PC-9 (cell line): Measurements from ENCODE around the gene GATAD2A.

Source experiments
- EZH2 ChIP-seq: fragments of 200-600 bp; sonication (generic); IDR thresholded peaks from 2 replicates; pipeline ENCODE4 v1.8.0; 2017; ENCODE audit warnings: antibody characterized with exemption, low read depth
- TF ChIP-seq, protein P1 (sequence below): fragments of 200-600 bp; sonication (generic); conservative IDR thresholded peaks from 2 replicates; pipeline ENCODE4 v1.6.1; 2017; ENCODE audit warnings: mixed run types, antibody characterized with exemption, mild to moderate bottlenecking, moderate library complexity

DNA sequence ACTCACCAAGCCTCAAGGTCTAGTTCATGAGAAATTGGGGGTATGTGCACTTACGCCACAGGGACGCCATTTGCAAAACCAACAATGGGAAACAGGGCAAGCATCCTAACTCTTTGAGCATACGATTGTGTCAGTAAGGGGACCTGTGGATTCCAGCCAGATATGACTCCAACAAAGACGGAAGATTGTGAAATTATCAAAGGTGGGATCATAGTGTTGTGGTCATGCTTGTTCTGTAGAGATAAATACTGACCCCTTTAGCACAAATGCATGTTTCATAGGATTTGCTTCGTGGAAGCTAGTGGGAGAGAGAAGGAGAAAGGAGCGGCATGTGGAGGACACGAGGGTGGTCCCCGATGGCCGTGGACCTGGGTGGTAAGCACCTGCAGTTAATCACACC lies 37.8 kb downstream of the GATAD2A start:
- TF ChIP-seq, protein P1, sequence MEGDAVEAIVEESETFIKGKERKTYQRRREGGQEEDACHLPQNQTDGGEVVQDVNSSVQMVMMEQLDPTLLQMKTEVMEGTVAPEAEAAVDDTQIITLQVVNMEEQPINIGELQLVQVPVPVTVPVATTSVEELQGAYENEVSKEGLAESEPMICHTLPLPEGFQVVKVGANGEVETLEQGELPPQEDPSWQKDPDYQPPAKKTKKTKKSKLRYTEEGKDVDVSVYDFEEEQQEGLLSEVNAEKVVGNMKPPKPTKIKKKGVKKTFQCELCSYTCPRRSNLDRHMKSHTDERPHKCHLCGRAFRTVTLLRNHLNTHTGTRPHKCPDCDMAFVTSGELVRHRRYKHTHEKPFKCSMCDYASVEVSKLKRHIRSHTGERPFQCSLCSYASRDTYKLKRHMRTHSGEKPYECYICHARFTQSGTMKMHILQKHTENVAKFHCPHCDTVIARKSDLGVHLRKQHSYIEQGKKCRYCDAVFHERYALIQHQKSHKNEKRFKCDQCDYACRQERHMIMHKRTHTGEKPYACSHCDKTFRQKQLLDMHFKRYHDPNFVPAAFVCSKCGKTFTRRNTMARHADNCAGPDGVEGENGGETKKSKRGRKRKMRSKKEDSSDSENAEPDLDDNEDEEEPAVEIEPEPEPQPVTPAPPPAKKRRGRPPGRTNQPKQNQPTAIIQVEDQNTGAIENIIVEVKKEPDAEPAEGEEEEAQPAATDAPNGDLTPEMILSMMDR = no peak
- no peak for TF ChIP-seq EZH2
